ENCODE results near the gene TSSK2.

DNA sequence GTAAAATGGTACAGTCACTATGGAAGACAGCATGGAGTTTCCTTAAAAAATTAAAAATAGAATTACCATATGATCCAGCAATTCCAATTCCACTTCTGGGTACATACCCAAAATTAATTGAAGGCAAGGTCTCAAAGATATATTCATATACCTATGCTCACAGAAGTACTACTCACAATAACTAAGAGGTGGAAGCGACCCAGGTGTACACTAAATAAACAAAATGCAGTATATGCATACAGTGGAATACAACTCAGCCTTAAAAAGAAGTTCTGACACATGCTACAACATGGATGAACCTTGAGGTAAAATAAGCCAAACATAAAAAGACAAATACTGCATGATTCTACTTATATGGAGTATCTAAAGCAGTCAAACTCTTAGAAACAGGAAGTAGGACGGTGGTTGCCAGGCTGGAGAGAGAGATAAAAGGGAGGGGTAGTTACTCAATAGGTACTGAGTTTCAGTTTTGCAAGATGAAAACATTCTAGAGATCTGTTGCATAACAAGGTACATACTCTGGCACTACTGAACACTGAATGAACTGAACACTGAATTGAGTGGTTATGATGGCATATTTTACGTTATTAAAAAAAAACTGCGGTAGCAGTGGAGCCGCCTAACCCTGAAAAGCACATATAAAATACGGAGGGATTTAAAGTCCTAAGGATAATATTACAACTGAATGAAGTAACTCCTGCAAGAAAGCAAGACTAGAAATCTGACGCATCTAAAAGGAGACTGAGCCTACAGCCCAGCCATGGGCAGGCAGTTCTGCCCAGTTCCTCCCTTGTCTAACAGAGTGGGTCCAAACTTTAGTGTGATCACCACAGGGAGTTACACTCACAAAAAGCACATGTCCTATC is 21.7 kb upstream of the TSSK2 start:
- TF ChIP-seq POLR2A (IDR thresholded peaks at IDR 0.05; ENCODE audit: low read depth, low read length) (no peak), TAF1 (IDR thresholded peaks at IDR 0.05; ENCODE audit: low read depth, low read length) (no peak)
